ENCODE results near the gene MISP.

GRCh38 chr19:788686-788982 lies 37.7 kb downstream of the MISP start:
- TF ChIP-seq FOXA1 (IDR thresholded peaks at IDR 0.05) (no peak), SP1 (IDR thresholded peaks at IDR 0.05) (no peak), FOXM1 (IDR thresholded peaks at IDR 0.05; ENCODE audit: borderline replicate concordance) (no peak), BHLHE40 (IDR thresholded peaks at IDR 0.05; ENCODE audit: borderline replicate concordance) (no peak), CTBP1 (IDR thresholded peaks at IDR 0.05; ENCODE audit: borderline replicate concordance) (no peak), ARNT (IDR thresholded peaks at IDR 0.05) (no peak), ZNF384 (IDR thresholded peaks at IDR 0.05) (no peak), SUZ12 (IDR thresholded peaks at IDR 0.05) (no peak), TARDBP (IDR thresholded peaks at IDR 0.05) (no peak)

Data from HEK293T (cell line).